GM06990 (cell line): Measurements from ENCODE around the gene CABLES2.

Experiments used
- DNase-seq: peaks from one replicate; pipeline ENCODE4 v3.0.0-alpha.2; 2011; ENCODE audit not compliant: insufficient read length; ENCODE audit errors: extremely low read depth
- H3K27me3 ChIP-seq: replicated peaks from 2 replicates; pipeline ENCODE4 v1.6.0; 2011; ENCODE audit warnings: low read length; ENCODE audit not compliant: control insufficient read depth, insufficient read depth
- H3K36me3 ChIP-seq: 2 replicates; pipeline ENCODE4 v1.5.1; 2011; ENCODE audit warnings: low read length; ENCODE audit not compliant: control insufficient read depth, insufficient read depth
- H3K4me3 ChIP-seq: replicated peaks from 2 replicates; pipeline ENCODE4 v1.5.1; 2011; ENCODE audit warnings: low read depth, mild to moderate bottlenecking, control low read depth, low read length
- TF ChIP-seq, protein P1 (sequence below): IDR thresholded peaks from 2 replicates; pipeline ENCODE4 v1.5.1; 2011; ENCODE audit warnings: low read length, control low read depth, mild to moderate bottlenecking, inconsistent platforms; ENCODE audit not compliant: insufficient read depth, poor library complexity, severe bottlenecking

Gene CABLES2

DNA sequence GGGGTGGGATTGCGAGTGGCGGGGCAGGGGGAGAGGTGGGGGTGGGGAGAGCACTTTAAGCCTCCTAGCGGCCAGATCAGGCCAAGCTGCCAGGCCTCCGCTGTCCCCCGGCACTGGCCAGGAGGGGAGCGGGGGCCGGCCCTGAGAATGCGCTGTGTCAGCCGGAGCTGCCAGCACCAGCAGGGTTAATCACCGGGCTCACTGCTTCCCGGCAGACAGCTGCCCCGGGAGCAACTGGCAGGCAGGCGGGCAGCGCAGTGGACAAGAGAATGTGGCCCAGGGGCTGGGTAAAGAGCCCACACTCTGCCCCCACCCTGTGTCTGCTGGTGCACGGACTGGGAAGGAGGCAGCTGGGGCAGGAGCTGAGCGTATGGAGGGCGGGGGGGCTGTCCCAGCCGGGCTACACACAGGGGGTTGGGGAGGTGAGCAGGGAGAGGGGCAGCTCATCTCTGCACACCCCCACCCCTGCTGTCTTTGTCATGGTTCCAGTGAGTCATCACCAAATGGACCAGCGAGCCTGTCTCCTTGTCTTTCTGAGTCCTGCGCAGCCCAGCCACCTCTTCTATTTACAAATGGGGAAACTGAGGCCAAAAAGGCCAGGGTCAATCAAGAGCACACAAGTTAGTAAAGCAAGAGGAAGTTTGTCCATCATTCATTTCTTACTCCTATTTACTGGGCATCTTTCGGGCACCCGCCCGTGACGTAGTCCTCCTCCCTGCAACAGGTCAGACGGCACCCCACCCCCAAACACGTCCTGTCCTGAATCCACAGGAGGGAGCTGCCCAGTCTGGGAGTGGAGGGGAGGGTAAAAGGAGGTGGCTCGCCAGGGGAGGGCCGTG is 37.9 kb downstream of the CABLES2 start:
- Histone ChIP-seq H3K36me3 (no peaks in the 10 kb centered on the region), H3K4me3 (no peak overlapping the region), H3K27me3 (peaks cover 1% of the 10 kb centered on the region)
- no peak for DNase-seq
- TF ChIP-seq, protein P1, sequence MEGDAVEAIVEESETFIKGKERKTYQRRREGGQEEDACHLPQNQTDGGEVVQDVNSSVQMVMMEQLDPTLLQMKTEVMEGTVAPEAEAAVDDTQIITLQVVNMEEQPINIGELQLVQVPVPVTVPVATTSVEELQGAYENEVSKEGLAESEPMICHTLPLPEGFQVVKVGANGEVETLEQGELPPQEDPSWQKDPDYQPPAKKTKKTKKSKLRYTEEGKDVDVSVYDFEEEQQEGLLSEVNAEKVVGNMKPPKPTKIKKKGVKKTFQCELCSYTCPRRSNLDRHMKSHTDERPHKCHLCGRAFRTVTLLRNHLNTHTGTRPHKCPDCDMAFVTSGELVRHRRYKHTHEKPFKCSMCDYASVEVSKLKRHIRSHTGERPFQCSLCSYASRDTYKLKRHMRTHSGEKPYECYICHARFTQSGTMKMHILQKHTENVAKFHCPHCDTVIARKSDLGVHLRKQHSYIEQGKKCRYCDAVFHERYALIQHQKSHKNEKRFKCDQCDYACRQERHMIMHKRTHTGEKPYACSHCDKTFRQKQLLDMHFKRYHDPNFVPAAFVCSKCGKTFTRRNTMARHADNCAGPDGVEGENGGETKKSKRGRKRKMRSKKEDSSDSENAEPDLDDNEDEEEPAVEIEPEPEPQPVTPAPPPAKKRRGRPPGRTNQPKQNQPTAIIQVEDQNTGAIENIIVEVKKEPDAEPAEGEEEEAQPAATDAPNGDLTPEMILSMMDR: no peak

- TF ChIP-seq, protein P1: no peak
- no peak overlapping the region for H3K4me3 ChIP-seq
- no peaks in the 10 kb centered on the region for H3K36me3 ChIP-seq
- DNase-seq: no peak
- peaks cover 1% of the 10 kb centered on the region for H3K27me3 ChIP-seq
Observed at GRCh38 chr20:62368392-62368975, 38.6 kb downstream of the CABLES2 start.

GRCh38 chr20:62367633-62368391 is 39.3 kb downstream of the CABLES2 start:
- Histone ChIP-seq H3K27me3 (peaks cover 1% of the 10 kb centered on the region), H3K4me3 (peak overlapping the region; percentile 39), H3K36me3 (no peaks in the 10 kb centered on the region)
- no peak for DNase-seq
- TF ChIP-seq, protein P1: no peak

DNA sequence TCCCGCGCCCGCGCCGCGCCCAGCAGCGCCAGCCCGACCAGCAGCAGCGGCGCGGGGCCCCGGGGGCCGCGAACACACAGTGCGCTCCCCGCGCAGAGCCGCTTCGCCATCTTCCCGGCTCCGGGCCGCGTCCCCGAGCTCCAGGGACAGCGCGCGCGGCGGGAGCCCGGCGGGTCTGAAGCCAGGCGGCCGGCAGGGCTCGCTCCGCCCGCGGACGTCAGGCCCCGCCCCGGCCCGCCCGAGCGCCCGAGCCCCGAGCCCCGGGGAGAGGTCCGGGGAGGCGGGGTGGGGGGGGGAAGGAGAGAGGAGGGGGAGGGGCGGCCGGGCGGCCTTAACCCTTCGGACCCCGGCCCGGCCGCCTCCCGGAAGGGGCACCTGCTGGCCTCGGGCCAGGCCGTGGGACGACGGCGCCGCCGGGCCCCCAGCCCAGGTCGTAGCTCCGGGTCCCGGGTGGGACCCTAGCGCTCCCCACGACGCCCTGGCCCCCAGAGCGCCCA is 39.9 kb downstream of the CABLES2 start, which contains the start of gene LAMA5:
TSS of gene LAMA5 (minus strand) at position 177 of the 497 bp plus-strand sequence. CDS start at position 110, 67 bp downstream.
- peaks cover 1% of the 10 kb centered on the region for H3K27me3 ChIP-seq
- TF ChIP-seq, protein P1: no peak
- no peak for DNase-seq
- no peaks in the 10 kb centered on the region for H3K36me3 ChIP-seq
- peak within 1 kb of the TSS; percentile 61 for H3K4me3 ChIP-seq

GRCh38 chr20:62366370-62367135 is 40.5 kb downstream of the CABLES2 start:
- TF ChIP-seq, protein P1: no peak
- H3K4me3 ChIP-seq: peak overlapping the region; percentile 61
- no peaks in the 10 kb centered on the region for H3K36me3 ChIP-seq
- H3K27me3 ChIP-seq: peaks cover 1% of the 10 kb centered on the region
- DNase-seq: no peak
